ENCODE measurements around the gene SELENOO.
A peak's percentile ranks its signal among the peaks of the same experiment; 100 is the strongest.
"Not testable (repeated sequence)": the region's sequence is repeated elsewhere in the genome, so short reads cannot be mapped to it uniquely, and the experiment has no call there.

SELENOO gene, protein sequence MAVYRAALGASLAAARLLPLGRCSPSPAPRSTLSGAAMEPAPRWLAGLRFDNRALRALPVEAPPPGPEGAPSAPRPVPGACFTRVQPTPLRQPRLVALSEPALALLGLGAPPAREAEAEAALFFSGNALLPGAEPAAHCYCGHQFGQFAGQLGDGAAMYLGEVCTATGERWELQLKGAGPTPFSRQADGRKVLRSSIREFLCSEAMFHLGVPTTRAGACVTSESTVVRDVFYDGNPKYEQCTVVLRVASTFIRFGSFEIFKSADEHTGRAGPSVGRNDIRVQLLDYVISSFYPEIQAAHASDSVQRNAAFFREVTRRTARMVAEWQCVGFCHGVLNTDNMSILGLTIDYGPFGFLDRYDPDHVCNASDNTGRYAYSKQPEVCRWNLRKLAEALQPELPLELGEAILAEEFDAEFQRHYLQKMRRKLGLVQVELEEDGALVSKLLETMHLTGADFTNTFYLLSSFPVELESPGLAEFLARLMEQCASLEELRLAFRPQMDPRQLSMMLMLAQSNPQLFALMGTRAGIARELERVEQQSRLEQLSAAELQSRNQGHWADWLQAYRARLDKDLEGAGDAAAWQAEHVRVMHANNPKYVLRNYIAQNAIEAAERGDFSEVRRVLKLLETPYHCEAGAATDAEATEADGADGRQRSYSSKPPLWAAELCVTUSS

DNA sequence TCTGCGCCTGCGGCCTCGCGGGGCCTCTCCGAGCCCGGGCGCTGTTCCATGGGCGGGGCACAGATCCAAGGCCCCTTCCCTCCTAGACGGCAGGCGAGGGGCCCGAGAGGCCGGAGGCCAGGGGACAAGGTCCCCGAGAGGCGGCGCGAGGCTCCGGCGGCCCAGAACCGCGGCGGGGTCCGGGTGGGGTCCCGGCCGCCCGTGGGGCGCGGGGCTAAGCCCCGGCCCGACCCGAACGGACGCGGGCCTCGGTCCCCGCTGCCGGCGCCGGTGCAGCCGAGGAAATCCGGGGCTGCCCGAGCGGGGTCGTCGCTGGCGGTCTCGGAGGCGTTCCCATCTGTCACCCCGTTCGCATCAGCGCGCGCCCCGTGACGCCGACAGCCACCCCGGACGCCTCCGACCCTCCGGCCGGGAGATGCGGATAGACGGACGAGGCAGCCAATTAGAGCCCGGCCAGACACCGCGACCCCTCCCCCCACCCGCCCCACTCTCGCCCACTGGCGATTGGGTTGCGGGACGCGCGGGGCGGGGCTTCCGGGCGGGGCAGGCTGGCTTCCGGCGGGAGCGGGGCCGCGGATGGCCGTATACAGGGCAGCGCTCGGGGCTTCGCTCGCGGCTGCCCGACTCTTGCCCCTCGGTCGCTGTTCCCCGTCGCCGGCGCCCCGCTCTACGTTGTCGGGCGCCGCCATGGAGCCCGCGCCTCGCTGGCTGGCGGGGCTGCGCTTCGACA, at the start of gene SELENOO:
SELENOO (plus strand) TSS at position 551 of the 730 bp plus-strand sequence; CDS start at position 577, 26 bp downstream.
- DNase-seq, result peak; percentile 48

DNA sequence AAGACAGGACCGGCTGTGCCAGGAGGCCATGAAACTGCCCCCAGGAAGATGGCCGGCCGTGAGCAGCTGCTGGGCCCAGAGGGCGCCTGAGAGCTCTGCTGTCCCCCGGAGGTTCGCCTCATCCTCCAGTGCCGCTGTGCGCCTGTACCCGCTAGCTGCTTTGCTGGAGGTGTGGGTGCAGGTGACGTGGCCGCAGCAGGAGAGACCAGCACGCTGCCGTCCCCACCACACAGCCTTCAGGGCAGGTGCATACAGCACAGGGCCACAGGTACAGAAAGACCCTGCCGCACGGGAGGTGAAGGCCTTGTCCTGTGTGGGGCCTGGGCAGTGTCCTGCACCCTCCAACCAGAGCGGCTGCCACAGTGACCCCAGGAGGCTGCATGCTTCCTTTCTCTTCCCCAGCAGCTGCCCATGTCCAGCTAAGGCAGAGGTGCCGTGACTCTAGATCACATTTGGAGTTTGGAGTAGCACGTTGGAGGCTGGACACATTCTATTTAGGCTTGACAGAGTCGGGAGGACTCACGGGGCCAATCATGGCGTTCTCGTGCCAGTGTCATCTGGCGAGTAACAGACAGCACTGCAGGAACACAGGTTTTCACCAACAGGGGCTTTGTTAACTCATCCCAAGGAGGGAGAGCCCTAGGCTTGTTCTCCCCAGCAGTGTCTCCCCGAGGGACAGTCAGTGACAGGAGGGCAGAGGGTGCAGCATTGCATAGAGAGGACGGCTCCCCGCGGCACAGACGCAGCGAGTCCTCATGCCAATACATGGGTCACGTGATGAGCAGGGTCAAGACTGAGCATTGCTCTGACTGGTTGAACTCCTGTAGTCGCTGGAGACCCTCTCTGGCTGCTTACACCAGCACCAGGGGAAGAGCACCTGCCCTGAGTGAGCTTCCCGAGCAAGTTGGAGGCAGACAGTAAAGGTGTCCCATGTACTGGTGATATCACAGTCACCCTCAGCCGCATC, 49.0 kb upstream of the SELENOO start:
- no peak for DNase-seq

DNA sequence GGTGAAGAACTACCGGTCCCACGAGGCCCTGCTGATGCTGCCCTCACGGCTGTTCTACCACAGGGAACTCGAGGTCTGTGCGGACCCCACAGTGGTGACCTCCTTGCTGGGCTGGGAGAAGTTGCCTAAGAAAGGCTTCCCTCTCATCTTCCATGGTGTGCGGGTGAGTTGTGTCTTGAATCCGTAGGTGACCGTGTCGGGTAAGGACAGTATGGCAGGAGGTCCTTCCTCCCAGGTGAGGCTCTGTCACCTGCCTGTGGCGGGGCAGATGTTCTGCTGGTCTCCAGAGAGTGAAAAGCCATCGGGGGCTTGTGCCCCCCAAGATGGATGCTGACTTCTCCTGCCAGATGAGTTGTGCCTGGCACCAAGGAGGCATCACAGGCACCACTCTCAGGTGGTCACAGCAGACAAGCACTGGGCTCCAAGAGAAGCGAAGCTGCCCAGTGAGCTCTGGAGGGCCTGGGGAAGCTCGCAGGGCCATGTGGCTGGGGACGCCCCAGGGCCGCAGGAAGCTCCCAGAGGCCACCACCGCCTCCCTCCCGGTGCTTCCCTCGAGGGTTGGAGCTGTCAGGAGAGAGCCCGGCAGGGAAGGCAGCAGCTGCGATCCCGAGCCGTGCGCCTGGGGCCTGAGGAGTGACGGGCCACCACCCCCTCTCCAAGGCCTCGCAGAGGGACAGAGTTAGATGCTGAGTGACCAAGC, 47.6 kb upstream of the SELENOO start:
- DNase-seq, result no peak

DNA sequence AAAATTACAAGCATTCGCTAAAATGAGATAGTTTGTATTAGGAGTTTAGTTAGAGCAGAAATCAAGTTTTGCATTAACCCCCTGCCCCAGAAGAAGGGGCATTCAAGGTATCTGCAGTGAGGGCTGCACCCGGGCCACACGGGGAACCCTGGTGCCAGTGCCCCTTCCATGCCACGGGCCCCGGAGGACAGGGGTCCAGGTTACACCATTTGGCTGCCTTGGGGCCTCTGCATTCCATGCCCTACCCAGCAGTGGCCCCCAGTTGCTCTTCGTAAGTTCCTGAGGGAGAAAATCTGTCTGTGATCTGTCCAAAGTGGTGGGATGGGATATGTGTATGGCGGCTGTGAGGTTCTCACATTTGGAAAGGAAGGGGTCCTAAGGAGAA, 47.1 kb upstream of the SELENOO start:
- no peak for DNase-seq

DNA sequence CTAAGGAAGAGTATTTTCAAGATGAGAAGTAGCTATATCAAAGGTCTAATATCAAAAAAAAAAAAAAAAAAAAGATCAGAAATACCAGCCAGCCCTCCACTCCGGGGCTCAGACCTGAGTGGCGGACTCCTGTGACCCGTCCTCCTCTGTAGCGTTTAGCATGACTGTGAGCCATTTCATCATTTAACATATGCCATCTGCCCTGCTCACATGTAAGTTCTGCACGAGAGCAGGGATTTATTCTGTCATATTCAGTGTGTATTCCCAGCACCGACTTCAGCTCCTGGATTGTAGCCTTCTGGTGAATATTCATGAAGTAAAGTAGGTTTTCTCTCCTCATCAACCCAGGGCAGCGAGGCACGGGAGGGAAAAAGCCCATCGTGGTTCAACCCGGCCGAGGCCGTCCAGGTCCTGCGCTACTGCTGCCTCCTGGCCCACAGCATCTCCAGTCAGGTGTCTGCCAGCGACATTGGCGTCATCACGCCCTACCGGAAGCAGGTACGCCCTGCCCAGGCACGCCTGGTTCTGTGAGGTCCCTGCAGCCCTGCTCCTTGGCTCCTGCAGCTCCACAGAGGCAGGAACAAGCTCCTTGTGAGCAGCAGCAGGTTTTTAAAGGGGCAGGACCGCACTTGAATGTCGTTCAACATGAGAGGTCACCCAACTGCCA, 43.0 kb upstream of the SELENOO start:
- DNase-seq, result no peak

DNA sequence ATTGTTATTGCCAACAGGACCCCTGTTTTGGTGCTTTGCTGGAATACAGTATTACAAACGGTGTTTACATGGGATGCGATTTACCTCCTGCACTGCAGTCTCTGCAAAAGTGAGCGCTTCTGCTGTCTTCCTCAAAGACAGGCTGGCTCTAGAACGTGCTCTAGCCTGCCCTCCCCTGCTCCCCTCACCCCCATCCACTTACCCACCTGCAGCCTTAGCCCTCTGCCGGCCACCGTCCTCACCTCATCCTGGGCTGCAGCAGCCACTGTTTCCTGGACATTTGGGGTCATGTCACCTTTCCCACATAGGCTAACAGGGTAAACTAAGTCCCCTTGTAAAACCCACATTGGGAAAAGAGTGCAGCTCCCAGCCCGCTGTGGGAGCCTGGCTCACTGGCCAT, 39.9 kb upstream of the SELENOO start:
- no peak for DNase-seq

DNA sequence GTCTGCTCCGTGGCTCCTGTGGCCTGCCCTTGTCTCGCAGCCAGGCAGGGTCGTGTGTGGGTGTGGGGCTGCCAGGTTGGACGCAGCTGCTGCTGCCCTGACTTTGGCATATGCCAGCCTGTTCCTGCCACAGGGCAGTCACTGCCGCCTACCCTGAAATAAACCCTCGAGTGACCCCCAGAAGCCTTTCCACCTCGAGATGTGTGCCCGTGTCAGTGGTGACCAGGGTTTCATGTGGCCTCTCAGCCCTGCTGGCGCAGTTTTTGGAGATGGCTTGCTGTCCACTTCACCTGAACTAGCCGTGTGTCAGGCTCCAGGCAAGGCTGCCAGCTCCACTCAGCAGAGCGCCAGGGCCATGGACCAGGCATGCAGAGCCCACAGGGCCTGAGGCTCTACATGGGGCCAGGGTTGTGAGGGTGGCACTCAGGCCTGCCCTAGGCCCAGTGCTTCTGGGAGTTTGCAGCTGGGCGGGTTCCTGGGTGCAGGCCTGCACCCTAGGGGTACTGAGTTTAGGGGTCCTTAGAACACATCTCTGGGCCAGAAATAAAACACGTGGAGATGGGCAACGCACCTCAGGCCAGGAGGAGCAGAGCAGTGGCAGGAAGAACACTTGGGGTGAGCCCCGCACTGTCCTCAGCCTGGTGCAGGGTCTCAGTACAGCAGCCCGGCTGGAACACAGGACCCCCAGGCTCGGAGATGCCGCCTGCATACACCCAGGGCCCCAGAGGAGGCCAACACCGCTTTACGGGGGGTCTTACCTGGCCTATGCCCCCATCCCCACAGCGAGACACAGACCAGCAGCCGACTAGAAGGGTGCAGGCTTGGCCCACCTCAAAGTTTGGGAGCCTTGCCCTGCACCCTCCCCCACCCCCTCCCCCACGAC, 39.1 kb upstream of the SELENOO start:
- no peak for DNase-seq

DNA sequence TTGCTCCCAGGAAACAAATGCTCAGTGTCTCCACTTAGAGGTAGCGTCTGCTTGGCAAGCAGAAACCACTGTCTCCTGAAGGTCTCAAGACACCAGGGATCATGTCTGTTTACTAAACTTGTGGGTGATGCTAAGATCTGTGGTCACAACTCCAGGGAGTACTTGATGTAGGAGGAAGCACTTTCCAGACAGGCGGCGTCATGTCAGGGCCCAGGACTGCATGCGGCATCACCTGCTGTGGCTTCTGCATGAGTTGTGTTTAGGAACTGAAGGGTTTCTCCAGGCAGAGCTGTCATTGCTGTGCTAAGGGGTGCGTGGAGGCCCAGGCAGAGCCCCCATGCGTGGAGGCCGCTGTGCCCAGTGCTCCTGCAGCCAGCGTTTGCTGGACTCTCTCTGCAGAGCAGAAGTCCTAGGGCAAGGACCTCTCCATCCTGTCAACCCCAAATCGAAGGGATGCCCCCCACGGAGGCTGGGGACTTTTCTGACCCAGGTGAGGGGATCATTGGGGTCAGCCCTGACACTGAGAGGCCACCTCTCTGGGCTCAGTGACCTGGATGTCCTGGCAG, 38.3 kb upstream of the SELENOO start:
- DNase-seq, result no peak

DNA sequence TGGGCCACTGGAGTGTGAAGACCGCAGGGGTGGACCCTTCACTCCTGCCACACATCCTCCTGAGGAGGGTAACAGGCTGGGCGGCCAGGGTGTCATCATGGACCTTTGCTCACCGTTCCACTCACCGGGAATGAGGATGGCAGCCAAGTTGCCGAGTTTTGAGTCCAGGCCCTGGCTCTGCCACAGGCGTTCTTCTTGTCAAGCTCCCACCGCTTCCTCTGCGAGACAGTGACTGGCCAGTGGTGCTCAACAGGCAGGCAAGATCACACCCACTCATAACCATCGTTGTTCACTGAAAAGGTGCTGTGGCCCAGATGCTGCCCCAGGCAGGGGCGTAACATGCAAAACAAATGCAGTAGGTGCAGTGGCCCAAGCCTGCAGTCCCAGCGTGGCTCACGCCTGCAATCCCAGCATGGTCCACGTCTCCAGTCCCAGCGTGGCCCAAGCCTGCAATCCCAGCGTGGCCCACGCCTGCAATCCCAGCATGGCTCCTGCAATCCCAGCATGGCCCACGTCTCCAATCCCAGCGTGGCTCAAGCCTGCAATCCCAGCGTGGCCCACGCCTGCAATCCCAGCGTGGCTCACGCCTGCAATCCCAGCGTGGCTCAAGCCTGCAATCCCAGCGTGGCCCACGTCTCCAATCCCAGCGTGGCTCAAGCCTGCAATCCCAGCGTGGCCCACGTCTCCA, 35.2 kb upstream of the SELENOO start:
- no peak for DNase-seq

DNA sequence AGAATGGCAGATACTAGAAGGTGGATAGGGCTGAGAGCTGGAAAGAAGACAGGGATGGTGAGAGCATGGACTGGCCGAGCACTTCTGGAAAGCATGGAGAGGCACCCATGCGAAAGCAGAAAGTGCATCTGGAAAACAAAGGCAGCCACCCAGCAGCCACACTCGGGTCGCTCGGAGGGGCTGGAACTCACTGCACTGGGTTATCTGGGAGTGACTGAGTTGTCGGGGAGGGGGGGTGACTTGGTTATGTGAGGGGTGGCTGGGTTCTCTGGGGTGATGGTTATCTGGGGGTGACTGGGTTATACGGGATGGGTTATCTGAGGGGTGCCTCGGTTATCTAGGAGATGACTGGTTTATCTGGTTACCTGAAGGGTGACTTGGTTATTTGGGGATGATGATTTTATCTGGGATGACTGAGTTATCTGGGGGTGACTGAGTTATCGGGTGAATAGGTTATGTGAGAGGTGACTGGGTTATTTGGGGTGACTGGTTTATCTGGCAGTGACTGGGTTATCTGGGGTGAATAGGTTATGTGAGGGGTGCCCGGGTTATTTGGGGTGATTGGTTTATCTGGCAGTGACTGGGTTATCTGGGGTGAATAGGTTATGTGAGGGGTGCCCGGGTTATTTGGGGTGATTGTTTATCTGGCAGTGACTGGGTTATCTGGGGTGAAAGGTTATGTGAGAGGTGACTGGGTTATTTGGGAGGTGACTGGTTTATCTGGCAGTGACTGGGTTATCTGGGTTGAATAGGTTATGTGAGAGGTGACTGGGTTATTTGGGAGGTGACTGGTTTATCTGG, 32.9 kb upstream of the SELENOO start:
- no peak for DNase-seq

DNA sequence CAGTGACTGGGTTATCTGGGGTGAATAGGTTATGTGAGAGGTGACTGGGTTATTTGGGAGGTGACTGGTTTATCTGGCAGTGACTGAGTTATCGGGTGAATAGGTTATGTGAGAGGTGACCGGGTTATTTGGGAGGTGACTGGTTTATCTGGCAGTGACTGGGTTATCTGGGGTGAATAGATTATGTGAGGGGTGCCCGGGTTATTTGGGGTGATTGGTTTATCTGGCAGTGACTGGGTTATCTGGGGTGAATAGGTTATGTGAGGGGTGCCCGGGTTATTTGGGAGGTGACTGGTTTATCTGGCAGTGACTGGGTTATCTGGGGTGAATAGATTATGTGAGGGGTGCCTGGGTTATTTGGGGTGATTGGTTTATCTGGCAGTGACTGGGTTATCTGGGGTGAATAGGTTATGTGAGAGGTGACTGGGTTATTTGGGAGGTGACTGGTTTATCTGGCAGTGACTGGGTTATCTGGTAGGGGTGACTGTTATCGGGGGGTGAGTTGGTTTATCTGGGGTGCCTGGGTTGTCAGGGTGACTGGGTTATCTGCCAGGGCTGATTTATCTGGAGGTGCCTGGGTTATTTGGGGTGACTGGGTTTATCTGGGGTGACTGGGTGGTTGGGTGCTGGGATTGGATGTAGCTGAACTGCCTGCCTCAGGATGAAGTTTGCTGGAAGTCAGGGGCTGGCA, 32.2 kb upstream of the SELENOO start:
- not testable (repeated sequence) for DNase-seq

DNA sequence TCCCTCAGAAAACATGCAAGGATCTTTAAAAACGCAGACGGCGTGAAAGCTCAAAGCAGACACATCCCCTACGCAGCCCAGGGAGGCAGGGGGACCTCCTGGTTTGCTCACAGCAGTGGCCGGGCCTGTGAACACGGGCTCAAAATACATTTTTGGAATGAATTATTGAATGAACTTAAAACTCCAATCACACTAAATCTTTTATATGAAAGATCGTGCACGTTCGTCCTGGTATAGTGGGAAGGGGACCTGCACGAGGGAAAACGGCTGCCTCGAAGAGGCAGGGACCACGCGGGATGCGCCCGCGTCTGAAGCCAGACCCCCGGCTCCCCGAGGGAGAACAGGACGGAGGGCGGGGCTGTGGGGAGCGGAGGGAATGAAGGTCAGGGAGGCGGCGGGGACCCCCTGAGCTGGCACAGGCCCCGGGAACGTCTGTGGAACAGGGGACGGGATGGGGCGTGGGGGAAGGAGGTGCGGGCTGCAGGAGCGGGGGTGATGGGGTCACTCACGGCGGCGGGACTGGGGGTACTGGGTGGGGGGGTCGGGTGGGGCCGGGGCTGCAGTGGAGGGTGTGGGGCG, 31.5 kb upstream of the SELENOO start:
- DNase-seq, result no peak

DNA sequence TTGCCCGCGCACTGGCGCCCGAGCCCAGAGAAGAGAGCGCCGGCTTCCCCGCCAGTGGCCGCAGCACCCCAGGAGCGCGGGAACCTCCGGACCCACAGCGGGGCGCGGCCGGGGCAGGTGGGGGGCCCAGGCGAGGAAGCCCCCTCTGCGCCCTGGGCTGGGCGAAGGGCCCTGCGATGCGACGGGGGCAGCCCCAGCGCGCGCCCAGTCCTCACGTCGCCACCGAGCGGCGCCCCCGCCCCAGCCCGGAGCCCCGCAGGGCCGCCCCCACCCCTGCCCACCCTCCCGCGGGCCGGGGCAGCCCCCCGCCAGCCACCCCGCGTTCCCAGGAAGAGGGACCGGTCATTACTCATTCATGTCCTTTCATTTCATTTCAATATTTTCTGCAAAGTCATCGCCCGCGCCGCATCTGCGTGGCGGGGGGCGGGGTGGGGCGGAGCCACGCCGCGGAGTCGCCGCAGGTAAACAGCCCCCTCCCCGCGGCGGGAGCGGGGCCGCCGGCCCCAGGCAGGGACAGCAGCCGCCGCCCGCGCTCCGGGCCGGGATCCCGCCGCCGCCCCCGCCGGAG, 31.0 kb upstream of the SELENOO start:
- no peak for DNase-seq

DNA sequence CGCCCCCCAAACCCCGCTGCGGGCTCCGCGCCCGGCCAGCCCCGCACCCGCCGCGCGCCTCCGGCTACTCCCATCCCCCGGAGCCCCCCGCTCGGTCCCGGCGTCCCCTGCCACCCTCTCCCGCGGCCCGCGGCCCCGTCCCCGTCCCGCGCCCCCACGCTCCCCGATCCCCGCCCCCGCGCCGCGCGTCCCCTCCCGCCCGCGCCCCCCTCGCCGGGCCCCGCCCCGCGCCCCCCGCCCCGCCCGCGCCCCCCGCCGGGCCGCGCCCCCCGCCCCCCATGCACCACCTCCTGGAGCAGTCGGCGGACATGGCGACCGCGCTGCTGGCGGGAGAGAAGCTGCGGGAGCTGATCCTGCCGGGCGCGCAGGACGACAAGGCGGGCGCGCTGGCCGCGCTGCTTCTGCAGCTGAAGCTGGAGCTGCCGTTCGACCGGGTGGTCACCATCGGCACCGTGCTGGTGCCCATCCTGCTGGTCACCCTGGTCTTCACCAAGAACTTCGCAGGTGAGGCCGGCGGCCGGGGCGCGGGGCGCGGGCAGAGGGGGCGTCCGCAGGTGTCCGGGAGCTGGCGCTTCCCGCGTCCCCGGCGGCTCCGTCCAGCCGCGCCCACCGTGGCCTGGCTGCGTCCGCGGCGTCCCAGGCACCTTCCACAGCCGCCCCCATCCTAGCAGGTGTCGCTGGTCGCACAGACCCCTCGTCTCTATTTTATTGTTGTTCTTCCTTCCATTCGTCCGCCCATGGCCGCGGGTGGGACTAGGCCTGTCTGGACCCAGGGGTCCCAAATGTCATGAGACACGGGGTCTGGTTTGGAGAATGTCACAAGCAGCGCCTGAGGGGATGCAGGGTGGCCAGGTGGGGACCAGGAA, 30.1 kb upstream of the SELENOO start, which contains the start of gene PANX2:
PANX2 (plus strand) TSS at position 279 of the 866 bp plus-strand sequence; CDS start at position 279, 0 bp downstream.
- DNase-seq, result no peak

DNA sequence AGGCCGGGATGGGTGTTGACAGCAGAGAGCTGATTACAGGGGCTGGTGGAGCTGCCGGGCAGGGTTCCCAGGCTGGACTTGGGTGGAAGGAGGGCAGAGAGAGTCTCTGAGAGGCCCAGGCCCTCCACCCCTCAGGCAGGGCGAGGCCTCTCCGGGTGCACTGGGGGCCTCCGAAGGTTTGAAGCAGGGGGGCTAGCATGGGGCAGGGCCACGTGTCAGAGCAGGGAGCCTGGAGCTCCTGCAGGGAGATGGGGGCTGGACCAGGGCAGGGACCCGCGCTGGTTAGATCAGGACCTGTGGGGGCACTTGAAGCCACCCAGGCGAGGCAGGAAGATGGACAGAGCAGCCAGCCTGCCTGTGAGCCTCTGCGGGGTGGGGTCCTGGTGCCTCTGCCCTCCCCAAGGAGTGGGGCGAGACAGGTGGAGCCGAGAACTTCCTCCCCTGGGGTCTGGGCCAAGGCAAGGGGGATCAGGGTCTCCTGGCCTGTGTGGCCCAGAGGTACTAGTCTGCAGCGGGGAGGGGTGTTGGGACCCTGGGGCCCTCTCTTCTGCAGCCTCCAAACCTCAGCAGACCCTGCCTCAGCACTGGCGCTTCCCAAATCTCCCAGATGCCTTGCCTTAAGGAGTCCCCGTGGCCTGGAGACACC, 29.4 kb upstream of the SELENOO start:
- no peak for DNase-seq

Data from DMS79 (cell line).